IMR-90 (cell line): ENCODE measurements around the gene VASN.

Experiments
- CTCF ChIP-seq: conservative IDR thresholded peaks from 2 replicates; pipeline ENCODE4 v1.5.1; 2012; ENCODE audit warnings: mild to moderate bottlenecking, low read depth, low read length, improper control_type of control experiment
- POLR2A ChIP-seq: IDR thresholded peaks from 2 replicates; pipeline ENCODE4 v1.6.1; 2012; ENCODE audit warnings: mild to moderate bottlenecking, low read depth, low read length

- TF ChIP-seq CTCF (no peak), POLR2A (no peak)
Observed at GRCh38 chr16:4412159-4412558, 40.5 kb downstream of the VASN start.
